Cerebellar nuclear complex (tissue), 1 donor: ENCODE data around the gene SIRT1.
A peak's percentile ranks its signal among the peaks of the same experiment; 100 is the strongest.
"Not testable (repeated sequence)": the region's sequence is repeated elsewhere in the genome, so short reads cannot be mapped to it uniquely, and the experiment has no call there.

Source experiments
- DNase-seq, 2 experiments: peaks; one replicate each; lab custom pipeline; 2025; lab: John Stamatoyannopoulos, UW

SIRT1 gene

GRCh38 chr10:67884313-67884841 lies at the start of gene SIRT1:
Gene SIRT1, plus strand, starts transcription at chr10:67884656. Its CDS starts 66 bp downstream, at chr10:67884722.
- peak; percentile 36 to 64 for DNase-seq

- not testable (repeated sequence) for DNase-seq
Measured at GRCh38 chr10:67835541-67836394, 48.7 kb upstream of the SIRT1 start.

DNA sequence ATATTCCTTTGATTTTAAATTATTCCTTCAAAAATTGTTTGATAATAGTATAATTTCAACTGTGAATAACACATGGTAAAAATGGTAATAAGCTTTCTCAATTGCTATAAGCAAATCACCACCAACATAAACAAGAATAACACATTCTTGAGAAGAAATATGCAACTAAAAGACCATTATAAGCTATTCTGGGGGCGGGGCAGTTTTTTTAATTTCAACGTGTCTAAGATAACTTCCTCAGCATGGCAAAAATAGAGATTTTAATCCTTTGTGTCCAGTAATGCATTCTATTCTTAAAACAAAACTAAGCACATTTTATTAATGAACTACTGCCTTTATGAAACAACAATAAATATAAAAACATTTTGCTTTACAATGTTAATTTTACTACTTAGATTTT lies 48.0 kb upstream of the SIRT1 start:
- DNase-seq = no peak

DNA sequence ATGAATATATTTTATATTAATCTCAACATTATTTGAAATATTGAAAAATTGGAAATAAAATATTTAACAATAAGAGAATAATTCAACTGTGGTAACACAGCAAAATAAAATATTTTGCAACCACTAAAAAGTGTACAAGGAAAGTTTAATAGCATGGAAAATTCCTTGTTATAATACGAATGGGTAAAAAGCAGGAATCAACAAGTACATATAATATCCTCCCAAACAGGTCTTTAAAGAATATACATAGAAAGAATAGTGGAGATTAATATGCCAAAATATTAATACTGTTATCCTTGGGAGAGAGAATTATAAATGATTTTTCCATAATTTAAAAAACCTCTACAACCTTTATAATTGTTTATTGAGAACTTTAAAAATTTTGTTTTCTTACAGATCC lies 47.5 kb upstream of the SIRT1 start:
- DNase-seq = no peak

DNA sequence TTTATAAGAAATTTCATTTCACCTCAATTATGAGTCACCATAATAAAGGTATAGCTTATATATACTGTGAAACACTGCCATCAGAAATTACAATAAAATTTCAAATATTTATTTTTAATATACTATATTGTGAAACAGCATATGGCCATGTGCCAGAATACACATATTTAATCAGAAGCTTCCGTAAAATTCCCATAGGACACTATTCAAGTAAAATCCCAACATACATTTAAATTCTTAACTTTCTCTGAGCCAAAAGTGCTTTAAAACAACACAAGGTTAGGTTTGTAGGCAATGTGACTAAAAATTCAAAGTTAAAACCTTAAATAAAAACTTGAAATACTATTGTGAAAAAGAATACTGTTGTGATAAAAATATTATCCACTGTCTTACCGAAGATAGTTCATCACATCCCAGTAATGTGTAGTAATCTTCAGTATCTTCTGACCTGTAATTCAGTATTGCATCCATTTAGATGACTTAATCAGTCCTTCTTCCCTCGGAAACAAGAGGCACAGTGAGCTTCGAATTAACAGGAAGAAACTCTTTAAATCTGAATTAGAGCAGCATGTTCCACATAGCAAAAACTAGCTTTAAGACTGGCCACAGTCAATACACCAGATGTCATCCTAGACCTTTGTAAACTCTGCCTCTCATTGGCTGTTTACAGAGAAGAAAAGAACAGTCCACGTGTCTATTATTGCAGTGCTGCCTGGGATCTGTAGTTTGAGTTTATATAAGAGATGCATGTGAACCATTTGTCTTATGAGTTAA lies 46.7 kb upstream of the SIRT1 start, which contains the start of gene DNAJC12:
DNAJC12 (minus strand) TSS at position 648 of the 774 bp plus-strand sequence; CDS start at position 471, 177 bp downstream.
- DNase-seq = peak; percentile 75 to 94

DNA sequence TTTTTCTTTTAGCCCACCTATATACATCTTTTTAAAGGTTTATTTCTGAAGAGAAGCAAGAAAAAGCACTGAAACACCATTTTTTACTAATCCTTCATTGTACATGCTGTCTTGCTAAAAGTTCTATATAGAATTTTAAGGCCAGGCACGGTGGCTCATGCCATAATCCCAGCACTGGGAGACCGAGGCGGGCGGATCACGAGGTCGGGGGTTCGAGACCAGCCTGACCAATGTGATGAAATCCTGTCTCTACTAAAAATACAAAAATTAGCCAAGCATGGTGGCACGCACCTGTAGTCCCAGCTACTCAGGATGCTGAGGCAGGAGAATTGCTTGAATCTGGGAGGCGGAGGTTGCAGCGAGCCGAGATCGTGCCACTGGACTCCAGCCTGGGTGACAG lies 44.9 kb upstream of the SIRT1 start:
- not testable (repeated sequence) for DNase-seq

DNA sequence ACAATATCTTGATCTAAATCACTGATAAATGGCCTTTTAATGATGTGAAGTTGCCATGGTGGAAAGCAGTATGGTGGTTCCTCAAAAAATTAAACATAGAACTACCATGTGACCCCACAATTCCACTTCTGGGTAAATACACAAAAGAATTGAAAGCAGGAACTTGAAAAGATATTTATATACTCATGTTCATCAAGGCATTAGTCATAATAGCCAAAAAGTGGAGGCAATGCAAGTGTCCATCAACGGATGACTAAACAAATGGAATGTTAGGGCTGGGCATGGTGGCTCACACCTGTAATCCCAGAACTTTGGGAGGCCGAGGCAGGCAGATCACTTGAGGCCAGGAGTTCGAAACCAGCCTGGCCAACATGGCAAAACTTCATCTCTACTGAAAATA lies 44.5 kb upstream of the SIRT1 start:
- DNase-seq = no peak

DNA sequence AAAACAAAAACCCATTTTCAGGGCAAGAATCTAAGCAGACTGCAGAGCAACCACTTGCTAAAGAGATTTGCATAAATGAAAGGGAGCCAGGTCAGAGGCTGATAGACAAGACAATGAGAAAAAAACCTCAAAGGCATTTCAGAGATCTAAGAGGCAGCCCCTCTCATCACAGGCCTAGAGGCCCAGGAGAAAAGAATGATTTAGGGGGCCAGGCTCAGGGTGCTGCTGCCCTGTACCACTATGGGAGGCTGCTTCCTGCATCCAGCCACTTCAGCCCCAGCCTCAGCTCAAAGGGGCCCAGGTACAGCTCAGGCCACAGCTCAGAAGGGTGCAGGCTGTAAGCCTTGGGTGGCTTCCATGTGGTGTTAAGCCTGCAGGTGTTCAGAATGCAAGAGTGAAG lies 42.7 kb upstream of the SIRT1 start:
- DNase-seq = no peak

GRCh38 chr10:67843284-67843683 lies 41.2 kb upstream of the SIRT1 start:
- DNase-seq = no peak

DNA sequence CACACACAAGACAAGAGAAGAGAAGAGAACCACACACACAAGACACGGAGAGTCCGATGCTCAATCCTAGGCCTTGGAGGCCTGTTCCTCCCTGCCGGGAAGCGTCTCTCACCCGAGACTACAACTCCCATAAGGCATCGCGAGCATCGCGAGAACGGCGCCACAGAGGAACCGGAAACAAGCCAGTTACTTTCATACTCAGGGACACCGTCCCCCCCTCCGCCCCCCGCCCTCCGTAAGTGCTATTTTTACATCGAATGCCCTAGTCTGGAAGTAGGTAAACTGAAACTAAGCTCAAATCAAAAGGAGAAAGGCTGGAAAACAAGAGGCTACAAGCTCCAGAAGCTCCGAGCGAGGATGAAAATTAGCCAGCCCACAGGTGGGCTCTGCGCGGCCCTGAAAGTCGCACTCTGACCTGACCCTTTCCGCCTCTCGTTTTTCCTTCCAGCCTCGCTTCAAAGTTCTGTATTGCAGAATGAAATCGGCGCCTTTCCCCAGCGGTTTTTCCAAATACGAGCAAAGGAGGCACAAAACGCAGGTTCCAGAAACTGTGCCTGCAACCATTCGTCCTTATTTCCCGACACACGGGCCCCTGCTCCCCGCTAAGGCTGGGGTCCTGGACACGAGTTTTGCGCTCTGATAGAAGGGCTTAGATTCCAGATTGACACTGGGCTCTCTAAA lies 35.0 kb upstream of the SIRT1 start:
- DNase-seq = peak; percentile 73 to 93

GRCh38 chr10:67851186-67851585 lies 33.3 kb upstream of the SIRT1 start:
- no peak for DNase-seq

- DNase-seq = no peak
Measured at GRCh38 chr10:67852761-67853160, 31.7 kb upstream of the SIRT1 start.

- no peak for DNase-seq
Measured at GRCh38 chr10:67853512-67853911, 30.9 kb upstream of the SIRT1 start.

- DNase-seq = no peak
Measured at GRCh38 chr10:67858971-67859370, 25.5 kb upstream of the SIRT1 start.

DNA sequence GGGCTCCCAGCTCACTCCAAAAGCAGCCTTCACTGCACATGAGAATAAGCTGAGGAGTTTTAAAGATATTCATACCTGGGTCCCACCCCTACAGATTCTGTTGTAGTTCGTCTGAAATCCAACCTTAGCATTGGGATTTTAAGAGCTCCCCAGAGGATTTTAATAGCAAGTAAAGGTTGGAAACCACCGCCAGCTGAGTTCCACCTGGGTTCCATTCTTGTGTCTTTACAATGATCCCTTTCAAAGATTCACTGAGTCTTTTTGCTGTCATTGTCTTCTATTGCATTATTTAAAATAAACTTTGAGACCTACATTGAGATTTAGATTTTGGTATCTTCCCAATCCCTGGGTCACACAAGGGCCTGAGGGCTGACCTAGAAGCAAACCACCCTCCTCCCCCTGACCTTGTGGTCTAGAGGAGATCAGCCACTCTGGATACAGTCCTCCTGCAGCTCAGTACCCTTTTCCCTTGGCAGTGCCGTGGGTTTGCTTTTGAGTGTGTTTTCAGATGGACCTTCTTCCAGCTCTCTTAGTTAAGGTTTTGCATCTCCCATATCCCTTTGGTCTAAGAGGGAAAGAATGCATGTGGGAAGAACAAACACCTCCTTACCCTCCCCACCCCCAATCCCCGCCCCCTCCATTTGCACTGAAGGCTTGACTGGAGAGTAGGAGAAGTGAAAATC lies 22.6 kb upstream of the SIRT1 start:
- DNase-seq = no peak

DNA sequence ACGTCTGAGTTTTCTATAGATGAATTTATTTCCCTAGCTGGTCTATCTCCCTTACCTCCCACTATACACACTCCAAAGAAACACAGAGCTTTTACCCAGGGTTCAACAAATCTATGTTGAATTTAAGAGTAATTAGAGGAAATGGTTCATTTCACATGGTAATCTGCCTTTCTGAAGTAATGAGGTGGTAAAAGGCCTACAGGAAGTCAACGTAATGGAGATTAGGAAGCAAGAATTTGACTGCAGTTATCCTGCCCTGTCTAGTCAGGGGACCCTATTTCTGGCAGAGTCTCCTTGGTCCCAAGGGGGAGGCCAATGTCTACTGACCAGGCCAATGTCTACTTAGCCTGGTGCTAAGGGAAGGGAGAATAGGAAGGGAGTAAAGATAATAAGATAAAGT lies 21.4 kb upstream of the SIRT1 start:
- DNase-seq = no peak

GRCh38 chr10:67864607-67865371 lies 19.7 kb upstream of the SIRT1 start:
- no peak for DNase-seq

DNA sequence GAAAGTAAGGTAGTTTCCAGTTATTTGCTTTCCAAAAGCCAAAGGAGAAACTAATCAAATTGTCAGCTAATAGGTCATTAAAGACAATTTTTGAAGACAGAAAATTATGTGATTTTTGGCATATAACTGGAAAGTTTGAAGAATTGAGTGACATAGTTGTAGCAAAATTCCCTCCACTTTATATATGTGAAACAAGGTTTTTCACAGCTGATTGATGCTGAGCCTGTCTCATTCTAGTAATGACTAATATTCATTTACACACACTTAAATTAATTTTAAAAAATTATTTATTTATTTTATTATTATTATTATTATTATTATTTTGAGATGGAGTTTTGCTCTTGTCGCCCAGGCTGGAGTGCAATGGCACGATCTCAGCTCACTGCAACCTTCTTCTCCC lies 16.3 kb upstream of the SIRT1 start:
- no peak for DNase-seq

DNA sequence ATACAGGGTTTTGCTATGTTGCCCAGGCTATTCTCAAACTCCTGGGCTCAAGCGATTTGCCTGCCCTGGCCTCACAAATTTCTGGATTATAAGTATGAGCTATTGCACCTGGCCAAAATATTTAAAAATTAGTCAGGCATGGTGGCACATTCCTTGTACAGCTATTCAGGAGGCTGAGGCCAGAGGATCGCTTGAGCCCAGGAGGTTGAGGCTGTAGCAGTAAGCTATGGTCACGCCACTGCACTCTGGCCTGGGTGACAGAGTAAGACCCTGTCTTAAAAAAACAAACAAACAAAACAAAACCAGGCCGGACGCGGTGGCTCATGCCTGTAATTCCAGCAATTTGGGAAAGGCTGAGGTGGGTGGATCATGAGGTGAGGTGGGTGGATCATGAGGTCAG lies 14.5 kb upstream of the SIRT1 start:
- DNase-seq = no peak

DNA sequence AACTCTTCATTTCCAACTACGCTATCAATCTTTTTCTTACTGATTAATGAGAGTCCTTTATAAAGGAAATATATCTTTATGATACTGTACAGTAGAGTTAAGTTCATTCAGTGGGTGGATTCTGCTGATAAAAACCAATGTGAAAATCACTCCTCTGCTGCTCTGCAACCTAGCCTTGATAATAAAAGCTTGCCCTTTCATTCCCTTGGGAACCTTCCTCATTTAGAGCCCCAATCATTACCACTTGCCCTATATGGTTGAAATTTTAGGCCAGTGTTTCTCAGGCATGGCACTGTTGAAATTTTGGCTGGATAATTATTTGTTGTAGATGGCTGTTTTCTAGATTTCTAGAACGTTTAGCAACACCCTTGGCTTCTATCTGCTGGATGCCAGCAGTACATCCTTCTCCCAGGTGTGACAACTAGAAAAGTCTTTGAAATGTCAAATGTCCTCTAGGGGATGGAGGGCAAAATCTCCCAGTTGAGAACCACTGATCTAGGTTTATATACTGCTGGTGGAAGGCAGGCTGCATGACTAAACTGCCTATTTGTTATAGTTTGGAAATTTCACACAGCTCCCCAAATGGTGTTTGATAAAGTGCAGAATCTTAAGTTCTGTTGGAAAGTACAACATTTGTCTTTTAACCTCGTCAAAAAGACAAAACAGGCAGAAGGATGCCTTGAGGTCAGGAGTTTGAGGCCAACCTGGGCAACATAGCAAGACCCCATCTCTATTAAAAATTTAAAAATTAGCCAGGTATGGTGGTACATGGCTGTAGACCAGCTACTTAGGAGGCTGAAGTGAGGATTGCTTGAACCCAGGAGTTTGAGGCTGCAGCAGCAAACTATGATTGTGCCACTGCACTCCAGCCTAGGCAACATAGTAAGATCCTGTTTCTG lies 8.9 kb upstream of the SIRT1 start:
- no peak for DNase-seq
